HCT116 (cell line): ENCODE results near the gene KAT6B. TPM values are rescaled to one million over a fixed set of nuclear protein-coding genes. Genes with fewer than 3 reads are reported as not detected.

Source experiments
- ATAC-seq: fragments of 200-7000 bp; cut with Tn5 transposase; 2 replicates; pipeline ENCODE4 v1.9.1; 2020; ENCODE audit warnings: mild to moderate bottlenecking, moderate library complexity
- BruUV-seq: library from RNA; stranded (reverse); fragments of 400-500 nt; replicated peaks from 2 replicates; lab custom pipeline; 2021; lab: Mats Ljungman, UMichigan
- CTCF ChIA-PET: fragments of 300-600 bp; sonication (Branson Sonifier 250); formaldehyde crosslinking; loops from one replicate; lab custom pipeline; 2021; ENCODE audit warnings: antibody characterized with exemption; lab: Charles Lee
- POLR2A ChIA-PET: fragments of 300-600, 350-600 bp; sonication (Branson Sonifier 250); formaldehyde crosslinking; loops from one replicate; lab custom pipeline; 2021; ENCODE audit warnings: antibody characterized with exemption; lab: Charles Lee
- RAD21 ChIA-PET, 2 experiments: fragments of 300-600 bp; sonication (Branson Sonifier 250); formaldehyde crosslinking; loops; one replicate each; lab custom pipeline; 2023; ENCODE audit warnings: low total read pairs in 2 of 2; ENCODE audit not compliant: uncharacterized antibody in 2 of 2, unreplicated experiment in 2 of 2, low non-redundant PET in 1 of 2; lab: Charles Lee
- DNase-seq: peaks from one replicate; pipeline ENCODE4 v3.0.0-alpha.2; 2010; ENCODE audit warnings: low read depth, low spot score
- H2AFZ ChIP-seq: fragments of 200-600 bp; shearing (Covaris generic), sonication (generic); 2 replicates; pipeline ENCODE4 v1.6.1; 2017; ENCODE audit warnings: low read depth, mixed run types, mixed read lengths, antibody characterized with exemption, low read length; ENCODE audit not compliant: poor library complexity, severe bottlenecking
- H3K27ac ChIP-seq: 2 replicates; pipeline ENCODE4 v1.5.1; 2012; ENCODE audit warnings: low read depth, low read length
- H3K27me3 ChIP-seq: fragments of 200-600 bp; sonication (generic); 2 replicates; pipeline ENCODE4 v1.6.1; 2016; ENCODE audit warnings: mixed run types, low read length, mixed read lengths; ENCODE audit not compliant: insufficient read depth
- H3K36me3 ChIP-seq, 2 experiments: fragments of 200-500 bp in 1 of 2; fragments of 200-600 bp in 1 of 2; sonication (Bioruptor generic) in 1 of 2; sonication (generic) in 1 of 2; 2 replicates each; pipeline versions ENCODE4 v1.5.1 to v1.6.1; 2014 to 2016; ENCODE audit warnings: low read length in 2 of 2, inconsistent platforms in 1 of 2, mixed read lengths in 1 of 2, mixed run types in 1 of 2; ENCODE audit not compliant: insufficient read depth in 2 of 2, control insufficient read depth in 1 of 2
- H3K4me1 ChIP-seq, 2 experiments: fragments of 200-600 bp in 1 of 2; sonication (generic) in 1 of 2; 2 replicates each; pipeline versions ENCODE4 v1.5.1 to v1.6.1; 2012 to 2017; ENCODE audit warnings: low read length in 2 of 2, inconsistent platforms in 1 of 2, mild to moderate bottlenecking in 1 of 2, mixed read lengths in 1 of 2, mixed run types in 1 of 2, moderate library complexity in 1 of 2; ENCODE audit not compliant: insufficient read depth in 2 of 2, control insufficient read depth in 1 of 2
- H3K4me2 ChIP-seq: fragments of 200-600 bp; sonication (generic); 2 replicates; pipeline ENCODE4 v1.6.1; 2017; ENCODE audit warnings: mixed run types, low read length, mixed read lengths
- H3K4me3 ChIP-seq, 2 experiments: fragments of 200-600 bp in 1 of 2; sonication (generic) in 1 of 2; replicated peaks in 1 of 2; 2 replicates each; pipeline ENCODE4 v1.5.1; 2011 to 2016; ENCODE audit warnings: low read length in 2 of 2, control low read depth in 1 of 2, low read depth in 1 of 2, mild to moderate bottlenecking in 1 of 2, mixed read lengths in 1 of 2, mixed run types in 1 of 2
- H3K79me2 ChIP-seq: fragments of 200-600 bp; sonication (generic); 2 replicates; pipeline ENCODE4 v1.6.1; 2017; ENCODE audit warnings: mild to moderate bottlenecking, mixed run types, low read length, moderate library complexity, mixed read lengths; ENCODE audit not compliant: insufficient read depth
- H3K9ac ChIP-seq: fragments of 200-600 bp; sonication (generic); 2 replicates; pipeline ENCODE4 v1.6.1; 2016; ENCODE audit warnings: low read length, mixed read lengths
- H3K9me2 ChIP-seq: fragments of 200-600 bp; sonication (generic), shearing (Covaris generic); 2 replicates; pipeline ENCODE4 v1.6.1; 2017; ENCODE audit warnings: mixed run types, mild to moderate bottlenecking, moderate library complexity; ENCODE audit not compliant: insufficient read depth
- H3K9me3 ChIP-seq, 2 experiments: fragments of 200-500 bp in 1 of 2; fragments of 200-600 bp in 1 of 2; sonication (Bioruptor generic) in 1 of 2; sonication (generic) in 1 of 2; 2 replicates each; pipeline ENCODE4 v1.6.1; 2014 to 2017; ENCODE audit warnings: low read length in 2 of 2, mixed read lengths in 2 of 2, inconsistent platforms in 1 of 2, low read depth in 1 of 2, mild to moderate bottlenecking in 1 of 2, mixed run types in 1 of 2, moderate library complexity in 1 of 2; ENCODE audit not compliant: control insufficient read depth in 1 of 2, insufficient read depth in 1 of 2
- H4K20me1 ChIP-seq: fragments of 200-600 bp; sonication (generic), shearing (Covaris generic); 2 replicates; pipeline ENCODE4 v1.6.1; 2017; ENCODE audit warnings: mixed run types, mild to moderate bottlenecking, moderate library complexity; ENCODE audit not compliant: insufficient read depth
- CBX3 ChIP-seq: IDR thresholded peaks from 2 replicates; pipeline ENCODE4 v1.6.1; 2012; ENCODE audit warnings: low read depth
- CEBPB ChIP-seq: IDR thresholded peaks from 2 replicates; pipeline ENCODE4 v1.6.1; 2012; ENCODE audit warnings: low read depth
- EGR1 ChIP-seq: IDR thresholded peaks from 2 replicates; pipeline ENCODE4 v1.6.1; 2012; ENCODE audit warnings: low read depth
- ELF1 ChIP-seq: IDR thresholded peaks from 2 replicates; pipeline ENCODE4 v1.6.1; 2012; ENCODE audit warnings: low read depth, borderline replicate concordance
- EZH2 ChIP-seq: fragments of 200-600 bp; sonication (generic); IDR thresholded peaks from 2 replicates; pipeline ENCODE4 v1.6.1; 2017; ENCODE audit warnings: antibody characterized with exemption, mixed run types
- JUND ChIP-seq: IDR thresholded peaks from 2 replicates; pipeline ENCODE4 v1.6.1; 2012
- POLR2A ChIP-seq: IDR thresholded peaks from 2 replicates; pipeline ENCODE4 v1.7.0; 2011; ENCODE audit warnings: borderline replicate concordance; ENCODE audit not compliant: insufficient read depth, insufficient read length; ENCODE audit errors: extremely low read depth
- RAD21 ChIP-seq: IDR thresholded peaks from 2 replicates; pipeline ENCODE4 v1.6.1; 2012; ENCODE audit warnings: low read depth, mild to moderate bottlenecking
- SP1 ChIP-seq: IDR thresholded peaks from 2 replicates; pipeline ENCODE4 v1.6.1; 2012; ENCODE audit warnings: low read depth
- SRF ChIP-seq: IDR thresholded peaks from 2 replicates; pipeline ENCODE4 v1.6.1; 2012; ENCODE audit warnings: low read depth
- TCF7L2 ChIP-seq: IDR thresholded peaks from 2 replicates; pipeline ENCODE4 v1.7.0; 2011; ENCODE audit warnings: borderline replicate concordance, inconsistent platforms; ENCODE audit not compliant: insufficient read depth, insufficient read length; ENCODE audit errors: extremely low read depth
- YY1 ChIP-seq: IDR thresholded peaks from 2 replicates; pipeline ENCODE4 v1.6.1; 2011; ENCODE audit warnings: low read length, low read depth, moderate library complexity, mild to moderate bottlenecking; ENCODE audit not compliant: insufficient replicate concordance; ENCODE audit errors: extremely low read depth
- ZFX ChIP-seq: fragments of 450-650 bp; IDR thresholded peaks from 2 replicates; pipeline ENCODE4 v1.6.1; 2017
- intact Hi-C: fragments of 100-400 bp; cut with micrococcal nuclease; formaldehyde crosslinking; loops from 2 replicates; pipeline ENCODE4 v1.10.0; 2022
- total RNA-seq: library from RNA; stranded (reverse); gene quantifications from one replicate; pipeline ENCODE4 v1.2.1, GENCODE V29; 2021; ENCODE audit not compliant: unreplicated experiment
- TF ChIP-seq, protein P1 (sequence below): IDR thresholded peaks from 2 replicates; pipeline ENCODE4 v1.6.1; 2012
- TF ChIP-seq, protein P2 (sequence below): IDR thresholded peaks from 2 replicates; pipeline ENCODE4 v1.6.1; 2012
- TF ChIP-seq, protein P3 (sequence below), 3 experiments: fragments of 200-600 bp in 1 of 3; sonication (generic) in 1 of 3; IDR thresholded peaks in 2 of 3; conservative IDR thresholded peaks in 1 of 3; 2 replicates each; pipeline ENCODE4 v1.5.1; 2012 to 2017; ENCODE audit warnings: low read depth in 2 of 3, low read length in 2 of 3, antibody characterized with exemption in 1 of 3, borderline replicate concordance in 1 of 3, control low read depth in 1 of 3, mild to moderate bottlenecking in 1 of 3, mixed read lengths in 1 of 3, mixed run types in 1 of 3, moderate library complexity in 1 of 3; ENCODE audit not compliant: insufficient read depth in 1 of 3

Gene KAT6B
- total RNA-seq, 1 experiment from 2014 or later = 17.8 TPM

DNA sequence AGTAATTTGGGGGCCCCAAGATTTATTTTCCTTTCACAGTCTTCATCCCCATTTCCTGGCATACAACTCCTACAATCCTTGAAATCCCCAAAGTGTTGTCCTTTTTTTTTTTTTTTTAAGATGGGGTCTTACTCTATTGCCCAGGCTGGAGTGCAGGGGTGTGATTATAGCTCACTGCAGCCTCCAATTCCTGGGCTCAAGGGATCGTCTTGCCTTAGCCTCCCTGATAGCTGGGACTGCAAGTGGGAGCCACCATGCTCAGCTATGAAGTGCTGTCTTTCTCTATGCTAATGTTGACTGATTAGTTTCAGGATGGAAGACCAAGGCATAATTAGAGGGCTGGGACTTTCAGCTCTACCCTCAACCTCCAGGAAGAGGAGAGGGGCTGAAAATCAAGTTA lies 41.9 kb upstream of the KAT6B start:
- TF ChIP-seq YY1 (no peak), EZH2 (no peak), ELF1 (no peak), ZFX (no peak), JUND (no peak), TCF7L2 (no peak)
- TF ChIP-seq, protein P1, sequence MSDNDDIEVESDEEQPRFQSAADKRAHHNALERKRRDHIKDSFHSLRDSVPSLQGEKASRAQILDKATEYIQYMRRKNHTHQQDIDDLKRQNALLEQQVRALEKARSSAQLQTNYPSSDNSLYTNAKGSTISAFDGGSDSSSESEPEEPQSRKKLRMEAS = no peak
- TF ChIP-seq, protein P2, sequence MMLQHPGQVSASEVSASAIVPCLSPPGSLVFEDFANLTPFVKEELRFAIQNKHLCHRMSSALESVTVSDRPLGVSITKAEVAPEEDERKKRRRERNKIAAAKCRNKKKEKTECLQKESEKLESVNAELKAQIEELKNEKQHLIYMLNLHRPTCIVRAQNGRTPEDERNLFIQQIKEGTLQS = no peak
- intact Hi-C loops = no loop called here
- BruUV-seq = no TSS peak
- H3K79me2 ChIP-seq = no peaks in the 10 kb centered on the region
- ATAC-seq = no peak
- H4K20me1 ChIP-seq = no peaks in the 10 kb centered on the region
- no peak for DNase-seq
- no peak overlapping the region for H3K9ac ChIP-seq
- H3K4me2 ChIP-seq = no peak overlapping the region
- H3K4me1 ChIP-seq = 0 out of 4 replicates have a peak, but pooled peaks cover 0 to 3% of the 10 kb centered on the region in 2 experiments
- RAD21 ChIA-PET = no interaction called here
- POLR2A ChIA-PET = no interaction called here
- H3K4me3 ChIP-seq = no peak overlapping the region
- H2AFZ ChIP-seq = no peak overlapping the region
- H3K9me2 ChIP-seq = no peaks in the 10 kb centered on the region
- no peaks in the 10 kb centered on the region for H3K27me3 ChIP-seq
- no peaks in the 10 kb centered on the region for H3K36me3 ChIP-seq
- H3K27ac ChIP-seq = no peak overlapping the region
- H3K9me3 ChIP-seq = no peaks in the 10 kb centered on the region
- CTCF ChIA-PET = no interaction called here

DNA sequence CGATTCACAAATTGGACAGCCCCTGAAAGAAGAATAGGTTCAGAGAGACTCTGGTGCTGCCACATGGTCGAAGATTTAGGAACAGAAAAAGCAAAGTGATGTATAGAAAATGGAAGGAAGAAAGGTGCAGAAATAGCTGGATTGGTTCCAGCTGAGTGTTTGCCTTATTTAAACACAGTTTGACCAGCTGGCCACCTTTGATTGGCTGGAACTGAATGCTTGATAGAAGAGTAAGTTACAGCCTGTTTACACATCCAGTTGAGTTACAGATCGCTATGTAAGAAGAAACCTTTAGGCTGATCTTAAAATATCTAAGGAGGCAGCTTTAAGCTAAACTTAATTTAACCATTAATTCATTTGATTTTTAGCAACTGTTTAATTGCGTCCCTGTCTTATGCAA lies 40.3 kb upstream of the KAT6B start:
- Histone ChIP-seq H4K20me1 (no peaks in the 10 kb centered on the region), H3K4me2 (no peak overlapping the region), H3K27ac (no peak overlapping the region), H3K9ac (no peak overlapping the region), H3K36me3 (no peaks in the 10 kb centered on the region), H3K4me1 (no peaks in the 10 kb centered on the region), H3K4me3 (no peak overlapping the region), H3K9me2 (no peaks in the 10 kb centered on the region), H2AFZ (no peak overlapping the region), H3K9me3 (no peaks in the 10 kb centered on the region), H3K79me2 (no peaks in the 10 kb centered on the region), H3K27me3 (no peaks in the 10 kb centered on the region)
- POLR2A ChIA-PET = no interaction called here
- intact Hi-C loops = no loop called here
- TF ChIP-seq TCF7L2 (no peak), CBX3 (no peak), JUND (no peak), SRF (no peak), EGR1 (no peak), YY1 (no peak), RAD21 (no peak), EZH2 (no peak), POLR2A (no peak), CEBPB (no peak), SP1 (no peak), ELF1 (no peak)
- TF ChIP-seq, protein P1 = no peak
- TF ChIP-seq, protein P3, sequence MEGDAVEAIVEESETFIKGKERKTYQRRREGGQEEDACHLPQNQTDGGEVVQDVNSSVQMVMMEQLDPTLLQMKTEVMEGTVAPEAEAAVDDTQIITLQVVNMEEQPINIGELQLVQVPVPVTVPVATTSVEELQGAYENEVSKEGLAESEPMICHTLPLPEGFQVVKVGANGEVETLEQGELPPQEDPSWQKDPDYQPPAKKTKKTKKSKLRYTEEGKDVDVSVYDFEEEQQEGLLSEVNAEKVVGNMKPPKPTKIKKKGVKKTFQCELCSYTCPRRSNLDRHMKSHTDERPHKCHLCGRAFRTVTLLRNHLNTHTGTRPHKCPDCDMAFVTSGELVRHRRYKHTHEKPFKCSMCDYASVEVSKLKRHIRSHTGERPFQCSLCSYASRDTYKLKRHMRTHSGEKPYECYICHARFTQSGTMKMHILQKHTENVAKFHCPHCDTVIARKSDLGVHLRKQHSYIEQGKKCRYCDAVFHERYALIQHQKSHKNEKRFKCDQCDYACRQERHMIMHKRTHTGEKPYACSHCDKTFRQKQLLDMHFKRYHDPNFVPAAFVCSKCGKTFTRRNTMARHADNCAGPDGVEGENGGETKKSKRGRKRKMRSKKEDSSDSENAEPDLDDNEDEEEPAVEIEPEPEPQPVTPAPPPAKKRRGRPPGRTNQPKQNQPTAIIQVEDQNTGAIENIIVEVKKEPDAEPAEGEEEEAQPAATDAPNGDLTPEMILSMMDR (IDR thresholded peaks at IDR 0.05 in 2 of 3, conservative IDR thresholded peaks at IDR 0.05 in 1 of 3; ENCODE audit: borderline replicate concordance in 1 of 3, insufficient read depth in 1 of 3, low read depth in 2 of 3, low read length in 2 of 3) = no peak
- BruUV-seq = no TSS peak
- RAD21 ChIA-PET = no interaction called here
- DNase-seq (no peak), ATAC-seq (no peak)
- CTCF ChIA-PET = no interaction called here
